GM23338 (cell line): ENCODE results near the gene HDAC8. TPM values are rescaled to one million over a fixed set of nuclear protein-coding genes. Genes with fewer than 3 reads are reported as not detected.
"Not testable (repeated sequence)": the region's sequence is repeated elsewhere in the genome, so short reads cannot be mapped to it uniquely, and the experiment has no call there.

Source experiments
- ATAC-seq: fragments of 200-7000 bp; cut with Tn5 transposase; 3 replicates; pipeline ENCODE4 v1.9.1; 2020
- DNase-seq: peaks from one replicate; pipeline ENCODE4 v3.0.0-alpha.2; 2015; ENCODE audit warnings: low spot score
- H2AFZ ChIP-seq: fragments of 200-600 bp; sonication (generic); 2 replicates; pipeline ENCODE4 v1.8.0; 2016; ENCODE audit warnings: antibody characterized with exemption, mild to moderate bottlenecking, moderate library complexity
- H3F3A ChIP-seq: fragments of 200-600 bp; sonication (generic); replicated peaks from 2 replicates; pipeline ENCODE4 v1.8.0; 2017; ENCODE audit warnings: antibody characterized with exemption, mixed run types, low read depth
- H3K27ac ChIP-seq: fragments of 200-600 bp; sonication (generic); 2 replicates; pipeline ENCODE4 v1.6.1; 2016; ENCODE audit warnings: low read depth
- H3K27me3 ChIP-seq: fragments of 200-600 bp; sonication (generic); 2 replicates; pipeline ENCODE4 v1.8.0; 2016; ENCODE audit warnings: mild to moderate bottlenecking, mixed run types, moderate library complexity; ENCODE audit not compliant: insufficient read depth
- H3K36me3 ChIP-seq: fragments of 200-600 bp; sonication (generic); 2 replicates; pipeline ENCODE4 v1.8.0; 2016; ENCODE audit warnings: mild to moderate bottlenecking; ENCODE audit not compliant: insufficient read depth
- H3K4me1 ChIP-seq: fragments of 200-600 bp; sonication (generic); 2 replicates; pipeline ENCODE4 v1.8.0; 2016; ENCODE audit warnings: mild to moderate bottlenecking, moderate library complexity; ENCODE audit not compliant: insufficient read depth
- H3K4me2 ChIP-seq: fragments of 200-600 bp; sonication (generic); 2 replicates; pipeline ENCODE4 v1.7.1; 2017; ENCODE audit warnings: mixed run types
- H3K4me3 ChIP-seq: fragments of 200-600 bp; sonication (generic); 2 replicates; pipeline ENCODE4 v1.6.1; 2016; ENCODE audit warnings: mixed run types
- H3K79me2 ChIP-seq: fragments of 200-600 bp; sonication (generic); replicated peaks from 2 replicates; pipeline ENCODE4 v1.8.0; 2017; ENCODE audit warnings: mild to moderate bottlenecking; ENCODE audit not compliant: insufficient read depth
- H3K9me2 ChIP-seq: fragments of 200-600 bp; sonication (generic); 2 replicates; pipeline ENCODE4 v1.8.0; 2017; ENCODE audit not compliant: insufficient read depth
- H4K20me1 ChIP-seq: fragments of 200-600 bp; sonication (generic); replicated peaks from 2 replicates; pipeline ENCODE4 v1.8.0; 2017; ENCODE audit warnings: mild to moderate bottlenecking; ENCODE audit not compliant: insufficient read depth
- H3K27ac Mint-ChIP-seq: 2 replicates; pipeline ENCODE4 v1.8.0; 2020; ENCODE audit warnings: inconsistent platforms, mild to moderate bottlenecking, moderate library complexity, mixed read lengths
- H3K27me3 Mint-ChIP-seq: 3 replicates; pipeline ENCODE4 v1.8.0; 2022; ENCODE audit warnings: low read depth, mild to moderate bottlenecking, moderate library complexity, mixed read lengths, inconsistent platforms; ENCODE audit not compliant: insufficient read depth, poor library complexity
- H3K36me3 Mint-ChIP-seq: 3 replicates; pipeline ENCODE4 v1.8.0; 2021; ENCODE audit warnings: low read depth, mild to moderate bottlenecking, inconsistent platforms, moderate library complexity, mixed read lengths
- H3K4me1 Mint-ChIP-seq: 3 replicates; pipeline ENCODE4 v1.8.0; 2020; ENCODE audit warnings: mild to moderate bottlenecking, inconsistent platforms, mixed read lengths
- H3K4me3 Mint-ChIP-seq: 3 replicates; pipeline ENCODE4 v1.8.0; 2021; ENCODE audit warnings: moderate library complexity, mild to moderate bottlenecking, inconsistent platforms, mixed read lengths
- H3K9me3 Mint-ChIP-seq: 3 replicates; pipeline ENCODE4 v1.8.0; 2020; ENCODE audit warnings: moderate library complexity, mild to moderate bottlenecking, inconsistent platforms, mixed read lengths
- ETS1 ChIP-seq: IDR thresholded peaks from 2 replicates; pipeline ENCODE4 v1.6.1; 2016; ENCODE audit warnings: antibody characterized with exemption
- POLR2AphosphoS5 ChIP-seq: IDR thresholded peaks from 2 replicates; pipeline ENCODE4 v1.6.1; 2016; ENCODE audit warnings: antibody characterized with exemption, low read depth
- ZNF331 ChIP-seq: fragments of 250-450 bp; sonication (Bioruptor Pico); IDR thresholded peaks from 2 replicates; pipeline ENCODE4 v1.5.0; 2020; ENCODE audit warnings: low read depth, mild to moderate bottlenecking, moderate library complexity
- ZNF462 ChIP-seq: fragments of 250-450 bp; sonication (Bioruptor Pico); IDR thresholded peaks from 2 replicates; pipeline ENCODE4 v1.5.0; 2020; ENCODE audit warnings: mild to moderate bottlenecking, moderate library complexity
- polyA plus RNA-seq: library from polyadenylated mRNA; unstranded; fragments of >200 nt; fragmentation: Nextera tagmentation; extraction: Ambion mirVana; gene quantifications from 2 replicates; pipeline ENCODE4 v1.2.1, GENCODE V29; 2016
- total RNA-seq: library from RNA; depleted of rRNA; stranded (reverse); fragments of >200 nt; shearing (Covaris generic); gene quantifications from 2 replicates; pipeline ENCODE4 v1.2.3, GENCODE V29; 2014

The HDAC8 gene
- total and polyA plus RNA-seq, 2 experiments from 2014 or later, result 21.6 to 28.7 TPM

- Histone ChIP-seq H3K4me1 (no peaks in the 10 kb centered on the region), H3K4me3 (no peak overlapping the region), H3K4me2 (no peak overlapping the region), H2AFZ (no peak overlapping the region), H3K27me3 (no peaks in the 10 kb centered on the region), H3K27ac (no peak overlapping the region), H3K36me3 (no peaks in the 10 kb centered on the region), H4K20me1 (no peaks in the 10 kb centered on the region), H3K9me2 (no peaks in the 10 kb centered on the region), H3F3A (no peaks in the 10 kb centered on the region), H3K79me2 (no peaks in the 10 kb centered on the region)
- TF ChIP-seq ZNF331, result no peak
- no peak for TF ChIP-seq ZNF462 (CRISPR knock-in tag)
- TF ChIP-seq POLR2AphosphoS5, result no peak
- TF ChIP-seq ETS1, result no peak
- Mint-ChIP-seq H3K9me3 (no peaks in the 10 kb centered on the region), H3K4me3 (no peak overlapping the region), H3K36me3 (peaks cover 6% of the 10 kb centered on the region; the same call in 2 of the 3 replicates), H3K27ac (no peak overlapping the region), H3K27me3 (no peaks in the 10 kb centered on the region), H3K4me1 (peaks cover 7% of the 10 kb centered on the region)
- no peak for DNase-seq
- ATAC-seq, result no peak
These were observed 80.1 kb downstream of the HDAC8 start for GRCh38 chrX:72492499-72492898.

GRCh38 chrX:72490221-72490620, 82.4 kb downstream of the HDAC8 start:
- H3K27ac Mint-ChIP-seq, H3K9me2 ChIP-seq, H3K4me1 ChIP-seq, H3K36me3 Mint-ChIP-seq, H4K20me1 ChIP-seq, H3K4me1 Mint-ChIP-seq, H3K4me3 ChIP-seq, DNase-seq, H3F3A ChIP-seq, H3K36me3 ChIP-seq, H2AFZ ChIP-seq, ATAC-seq, H3K27me3 ChIP-seq, H3K9me3 Mint-ChIP-seq, H3K27ac ChIP-seq, H3K4me3 Mint-ChIP-seq, H3K4me2 ChIP-seq, H3K27me3 Mint-ChIP-seq, H3K79me2 ChIP-seq: not testable (repeated sequence)
